NCI-H1105 (cell line): ENCODE measurements around the gene KCNQ1.
A peak's percentile ranks its signal among the peaks of the same experiment; 100 is the strongest.

Experiments
- DNase-seq: peaks from one replicate; lab custom pipeline; 2025; lab: John Stamatoyannopoulos, UW

Gene KCNQ1

DNA sequence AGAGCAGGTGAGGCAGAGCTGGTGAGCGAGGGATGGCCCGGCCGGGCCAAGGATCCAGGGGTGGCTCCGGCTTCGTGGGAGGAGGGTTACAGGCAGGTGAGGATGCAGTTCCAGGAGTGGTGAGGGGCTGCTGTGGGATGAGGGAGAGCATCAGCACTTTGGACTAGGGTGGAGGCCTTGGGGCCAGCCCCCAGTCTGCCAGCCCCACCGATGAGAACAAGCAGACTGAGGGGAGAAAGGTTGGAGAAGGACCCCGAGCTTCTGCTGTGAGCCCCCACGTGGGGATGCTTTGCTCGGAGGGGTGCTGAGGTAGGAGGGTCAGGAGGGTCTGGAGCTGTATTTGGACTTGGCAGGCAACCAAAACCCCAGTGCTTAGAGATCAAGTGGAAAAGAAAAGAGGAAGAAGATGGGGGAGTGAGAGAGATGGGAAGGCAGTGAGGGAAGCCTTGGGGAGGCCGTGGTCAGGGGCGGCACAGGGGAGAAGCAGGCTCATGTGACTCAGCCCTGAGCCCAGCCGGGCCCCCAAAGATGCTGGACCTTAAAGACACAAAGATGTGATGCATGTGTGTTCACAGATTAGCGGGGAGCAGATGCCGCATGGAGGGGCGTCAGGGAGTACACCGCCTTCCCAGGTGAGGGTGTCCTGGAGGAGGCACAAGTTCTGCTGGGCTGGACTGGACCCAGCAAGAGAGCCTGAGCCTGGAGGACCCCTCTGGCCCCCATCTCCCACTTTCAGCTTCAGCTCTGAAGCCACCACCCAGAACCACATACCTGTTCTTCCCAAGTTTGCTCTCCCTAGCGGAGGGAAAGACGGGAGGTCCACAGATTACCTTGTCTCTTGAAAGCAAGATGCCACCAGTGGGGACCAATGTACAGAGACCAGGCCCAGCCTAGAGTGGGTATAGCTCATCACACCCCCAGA, 349.5 kb downstream of the KCNQ1 start:
- DNase-seq, result no peak

DNA sequence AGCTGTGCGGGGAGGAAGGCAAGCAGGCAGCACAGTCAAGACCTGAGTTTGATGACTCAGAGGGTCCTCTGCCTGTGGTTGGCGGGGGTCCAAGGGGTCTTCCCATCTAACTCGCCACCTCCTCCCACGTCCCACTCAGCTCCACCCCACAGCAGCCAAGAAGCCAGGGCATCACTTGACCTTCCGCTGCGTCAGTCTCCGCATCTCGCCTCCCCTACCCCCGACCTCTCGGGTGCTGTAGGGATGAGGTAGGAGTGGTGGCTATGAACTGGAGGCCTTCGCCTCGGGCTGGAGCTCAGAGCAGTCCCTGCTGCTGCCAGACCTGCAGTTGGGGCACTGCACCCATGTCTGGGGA, 350.1 kb downstream of the KCNQ1 start:
- DNase-seq, result no peak

DNA sequence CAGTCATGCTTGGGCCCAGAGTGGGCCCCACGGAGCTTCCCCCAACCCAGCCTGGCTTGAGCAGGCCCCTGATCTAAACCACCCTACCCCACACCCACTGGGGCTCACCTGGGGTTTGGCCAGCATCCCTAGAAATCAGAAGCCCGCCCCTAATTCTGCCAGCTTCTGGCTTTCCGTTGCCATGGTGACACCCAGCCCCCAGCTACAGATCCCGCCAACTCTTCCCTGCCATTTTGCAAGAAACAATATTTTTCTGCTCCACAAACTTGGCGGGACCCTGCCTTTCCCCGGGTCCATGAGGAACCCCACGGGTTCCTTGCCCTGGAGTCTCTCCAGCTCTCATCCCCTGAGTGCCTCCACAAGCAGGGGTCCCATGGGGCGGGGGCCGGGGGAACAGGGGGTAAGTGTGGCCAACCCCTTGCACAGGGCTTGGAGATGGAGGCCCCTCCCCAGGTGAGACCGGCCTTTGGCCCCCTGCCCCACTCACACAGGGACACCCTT, 350.7 kb downstream of the KCNQ1 start:
- DNase-seq, result no peak

DNA sequence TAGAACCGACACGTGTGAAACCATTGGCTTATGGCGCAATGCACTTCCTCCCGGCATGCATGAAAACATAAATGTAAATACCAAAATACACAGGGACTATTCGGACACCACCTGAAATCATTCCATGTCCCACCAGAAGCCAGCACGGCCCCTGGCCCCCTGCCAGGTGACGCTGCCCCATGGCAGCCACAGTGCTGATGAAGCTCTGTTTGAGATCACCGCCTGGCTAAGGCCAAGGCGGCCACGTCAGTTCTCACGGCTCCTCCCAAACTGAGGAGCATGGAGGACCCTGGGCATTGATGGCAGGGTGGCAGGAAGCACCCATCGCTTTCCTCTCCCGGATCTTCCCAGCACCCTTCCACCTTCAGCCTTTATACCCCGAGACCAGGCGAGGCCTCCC, 351.3 kb downstream of the KCNQ1 start:
- no peak for DNase-seq

DNA sequence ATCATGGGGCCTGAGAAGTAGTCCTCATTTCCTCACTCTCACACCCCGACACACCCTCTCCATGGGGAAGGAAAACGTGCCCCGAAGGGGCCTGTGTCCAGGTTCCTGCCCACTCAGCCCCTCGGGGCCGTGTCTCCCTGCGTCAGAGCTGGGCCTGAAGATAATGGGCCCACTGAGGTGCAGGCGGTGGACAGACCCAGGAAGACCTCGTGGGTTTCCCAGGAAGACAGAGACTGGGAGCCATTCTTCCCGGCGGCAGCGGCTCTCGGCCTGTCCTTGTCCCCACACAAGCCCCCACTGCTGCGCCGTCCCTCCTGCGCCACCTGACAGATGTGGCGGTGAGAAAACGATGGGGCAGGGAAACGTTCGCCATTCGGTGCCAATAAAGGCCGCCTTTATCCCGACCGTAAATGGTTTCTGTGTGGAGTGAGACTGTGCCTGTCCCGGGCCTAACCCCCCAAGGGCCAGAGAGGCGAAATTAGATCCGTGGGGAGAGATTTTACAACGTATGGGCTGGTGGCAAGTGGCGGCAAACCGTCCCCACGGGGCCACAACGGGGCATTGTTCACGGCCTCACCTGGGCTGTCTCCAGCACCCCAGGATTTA, 351.8 kb downstream of the KCNQ1 start:
- DNase-seq, result no peak

DNA sequence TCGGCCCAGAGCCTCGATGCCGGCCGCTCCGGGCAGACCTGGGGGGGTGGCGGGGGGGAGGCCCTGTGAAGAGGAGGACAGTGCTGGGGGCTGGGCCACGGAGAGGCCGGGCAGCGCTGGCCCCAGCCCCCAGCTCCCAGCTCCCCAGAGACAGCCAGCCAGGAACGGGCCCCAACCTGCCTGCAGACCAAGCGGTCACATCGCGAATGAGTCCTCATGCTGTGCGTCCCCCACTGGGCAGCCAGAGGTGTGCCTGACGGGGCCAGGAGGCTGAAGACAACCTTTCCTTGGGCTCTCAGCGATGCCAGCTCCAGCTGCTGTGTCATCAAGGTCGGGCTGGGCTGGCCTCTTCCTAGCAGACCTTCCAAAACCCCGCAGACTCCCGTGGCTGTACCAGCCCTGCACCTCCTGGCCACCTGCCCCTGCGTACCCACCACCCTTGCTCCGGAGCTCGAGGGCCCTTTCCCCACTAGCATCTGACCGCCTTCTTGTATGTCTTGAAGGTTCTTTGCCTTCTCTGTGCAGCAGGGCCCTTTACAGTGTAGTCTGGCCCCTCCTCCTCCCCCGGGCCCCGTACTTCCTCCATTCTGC, 352.4 kb downstream of the KCNQ1 start:
- DNase-seq, result no peak

DNA sequence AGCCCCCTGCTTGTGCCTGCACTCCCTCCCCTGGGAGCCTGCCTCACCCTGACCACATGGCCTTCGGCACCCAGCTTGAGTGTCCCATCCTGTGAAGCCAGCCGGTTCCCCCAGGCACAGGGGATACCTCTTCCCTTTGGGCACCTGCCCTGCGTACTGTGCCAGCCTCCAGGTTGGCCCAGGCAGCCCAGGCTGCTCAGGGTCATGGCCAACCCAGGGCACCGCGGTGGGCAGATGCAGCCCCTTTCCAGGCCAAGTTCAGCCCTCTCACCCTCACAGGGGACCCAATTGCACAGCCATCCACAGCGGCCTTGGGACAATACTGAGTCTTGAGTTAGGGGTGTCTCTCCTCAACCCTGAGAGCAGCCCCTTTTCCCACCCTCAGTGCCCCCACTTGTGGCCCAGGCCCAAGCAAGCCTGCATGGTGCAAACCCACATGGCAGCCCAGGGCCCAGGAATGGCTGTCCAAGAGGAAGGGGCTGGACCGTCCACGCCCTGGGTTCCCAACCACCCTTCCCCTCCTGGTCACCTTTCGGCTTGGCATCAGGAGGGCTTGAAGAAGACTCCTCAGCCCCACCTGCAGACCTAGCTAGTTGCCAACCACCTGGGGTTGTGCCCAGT, 353.0 kb downstream of the KCNQ1 start:
- DNase-seq, result no peak

DNA sequence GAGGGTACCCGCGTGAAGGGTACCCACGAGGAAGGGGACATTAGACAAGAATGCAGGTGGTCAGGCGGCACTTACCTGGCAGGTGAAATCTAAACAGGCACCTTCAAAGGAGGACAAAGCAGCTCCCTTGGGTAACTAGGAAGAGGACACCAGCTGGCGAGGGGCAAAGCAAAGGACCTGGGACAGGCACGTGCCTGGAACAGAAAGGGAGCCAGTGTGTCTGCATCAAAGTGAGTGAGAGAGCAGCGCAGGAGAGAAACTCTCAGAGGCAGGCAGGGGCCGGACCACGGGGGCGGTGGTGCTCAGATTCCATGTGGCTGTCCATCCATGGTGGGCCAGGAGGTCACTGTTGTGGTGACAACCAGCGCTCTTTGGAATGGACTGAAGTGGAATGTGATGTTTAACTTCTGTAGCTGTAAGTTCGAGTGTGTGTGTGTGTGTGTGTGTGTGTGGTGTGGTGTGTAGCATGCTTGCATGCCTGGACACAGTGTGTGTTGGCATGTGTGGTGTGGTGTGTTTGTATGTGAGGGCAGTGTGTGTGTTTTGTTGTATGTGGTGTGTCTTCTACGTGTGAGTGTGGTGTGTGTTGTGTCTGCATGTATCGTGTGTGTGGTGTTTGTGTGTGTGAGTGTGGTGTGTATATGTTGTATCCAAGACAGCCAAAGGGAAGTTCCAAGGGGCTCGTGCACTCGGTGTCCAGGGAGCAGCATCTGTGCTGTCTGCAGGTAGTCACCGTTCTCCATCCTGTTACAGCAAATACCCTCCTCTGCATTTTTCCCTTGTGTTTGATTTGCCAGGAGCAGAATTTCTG, 354.3 kb downstream of the KCNQ1 start:
- no peak for DNase-seq

DNA sequence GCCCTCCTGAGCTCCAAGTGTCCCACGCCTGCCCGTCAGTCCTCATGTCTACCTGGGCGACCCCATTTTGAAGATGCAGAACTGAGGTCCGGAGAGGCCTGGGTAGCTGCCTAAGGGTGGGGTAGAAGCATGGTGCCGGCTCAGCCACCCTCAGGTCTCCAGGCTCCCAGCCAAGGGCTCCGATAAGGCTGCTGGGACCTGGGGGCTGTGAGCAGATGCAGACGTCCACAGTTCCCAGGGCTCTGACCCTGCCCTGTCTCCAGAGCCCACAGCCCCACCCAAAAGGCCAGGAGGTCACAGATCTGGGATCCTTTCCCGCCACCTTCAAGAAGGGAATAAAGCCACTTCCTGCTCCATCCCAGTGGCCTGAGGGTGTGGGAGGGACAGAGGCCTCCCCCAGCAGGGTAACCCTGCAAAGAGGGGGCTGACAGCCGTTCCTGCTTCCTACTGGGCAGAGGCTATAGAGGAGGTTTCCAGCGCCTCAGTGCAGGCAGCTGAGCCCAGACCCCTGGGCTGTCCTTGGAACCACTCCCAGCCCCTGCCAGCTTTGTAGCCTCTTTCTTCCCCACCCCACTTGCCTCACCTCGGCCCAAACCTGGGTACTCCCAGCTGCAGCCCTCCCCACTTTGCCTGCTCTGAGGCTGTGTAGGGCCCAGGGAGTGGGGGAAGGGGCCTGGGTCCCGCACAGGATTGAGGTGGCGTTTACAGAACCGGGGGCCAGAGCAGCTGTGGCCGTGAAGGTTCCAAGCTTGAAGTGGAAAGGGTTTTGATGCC, 355.3 kb downstream of the KCNQ1 start:
- no peak for DNase-seq

DNA sequence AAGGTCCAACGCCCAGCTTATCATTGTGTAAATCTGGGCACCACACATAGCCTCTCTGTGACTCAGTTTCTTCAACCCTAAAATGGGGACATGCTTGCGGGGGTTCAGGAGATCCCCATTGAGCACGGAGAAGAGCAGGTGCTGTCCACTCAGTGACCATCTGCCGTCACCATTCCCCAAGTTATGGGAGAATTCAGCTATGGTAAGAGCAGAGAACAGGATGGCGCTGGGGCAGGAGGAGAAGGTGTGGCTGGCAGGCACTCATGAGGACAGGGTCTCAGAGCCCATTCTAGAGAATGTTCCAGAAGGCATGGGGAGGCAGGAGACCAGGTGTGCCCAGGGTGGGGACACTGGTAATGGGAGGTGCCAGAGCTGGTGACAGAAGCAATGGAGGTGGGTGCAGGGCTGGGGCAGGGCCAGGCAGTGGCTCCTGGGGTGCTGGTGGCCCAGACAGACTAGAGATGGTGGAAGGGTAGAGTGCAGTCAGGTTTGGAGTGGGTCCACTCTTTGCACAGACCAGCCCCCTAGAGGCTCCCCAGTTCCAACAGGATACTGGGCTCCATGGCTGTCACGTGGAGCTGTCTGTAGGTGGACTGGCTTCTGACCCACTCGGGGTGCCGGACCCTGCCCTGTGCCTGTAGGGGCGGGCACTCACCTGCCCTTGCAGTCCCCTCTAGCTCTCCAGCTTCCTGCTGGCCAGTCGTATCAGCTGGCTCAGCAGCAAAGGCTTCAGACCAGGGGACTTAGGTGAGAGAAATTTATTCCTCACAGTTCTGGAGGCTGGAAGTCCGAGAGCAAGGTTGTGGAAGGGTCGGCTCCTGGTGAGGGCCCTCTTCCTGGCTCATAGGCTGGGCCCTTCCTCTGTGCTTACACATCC, 356.1 kb downstream of the KCNQ1 start:
- no peak for DNase-seq

DNA sequence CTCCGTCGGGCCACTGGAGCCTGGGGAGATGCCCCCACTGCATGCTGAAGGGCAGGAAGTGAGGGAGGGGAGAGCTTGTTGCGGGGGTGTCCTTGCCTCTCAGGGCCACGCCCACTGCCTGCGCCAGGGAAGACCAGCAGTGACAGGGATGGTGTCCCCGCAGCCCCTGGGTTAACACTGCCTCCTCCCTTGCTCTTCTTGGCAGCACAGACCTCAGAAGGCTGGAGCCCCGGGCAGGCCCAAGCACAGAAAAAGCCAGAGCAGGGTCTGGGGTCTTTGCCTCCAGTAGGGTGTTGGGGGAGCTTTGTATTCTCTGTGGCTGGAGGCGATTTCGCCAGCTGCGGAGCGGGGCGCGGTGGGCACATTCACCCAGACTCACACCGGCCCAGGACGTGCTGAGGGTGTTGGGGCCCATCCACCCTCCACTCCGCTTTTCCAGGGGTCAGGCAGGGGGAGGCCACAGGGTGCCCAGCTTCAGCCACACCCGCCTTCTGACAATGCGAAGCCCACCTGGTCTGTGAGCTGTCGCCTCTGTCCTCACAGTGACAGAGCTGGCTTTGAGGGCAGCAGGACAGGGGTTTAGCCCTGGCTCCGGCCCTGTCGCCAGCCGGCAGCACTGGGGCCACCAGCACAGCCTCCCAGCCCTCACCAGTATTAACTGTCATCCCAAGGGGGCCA, 357.0 kb downstream of the KCNQ1 start:
- DNase-seq, result no peak

DNA sequence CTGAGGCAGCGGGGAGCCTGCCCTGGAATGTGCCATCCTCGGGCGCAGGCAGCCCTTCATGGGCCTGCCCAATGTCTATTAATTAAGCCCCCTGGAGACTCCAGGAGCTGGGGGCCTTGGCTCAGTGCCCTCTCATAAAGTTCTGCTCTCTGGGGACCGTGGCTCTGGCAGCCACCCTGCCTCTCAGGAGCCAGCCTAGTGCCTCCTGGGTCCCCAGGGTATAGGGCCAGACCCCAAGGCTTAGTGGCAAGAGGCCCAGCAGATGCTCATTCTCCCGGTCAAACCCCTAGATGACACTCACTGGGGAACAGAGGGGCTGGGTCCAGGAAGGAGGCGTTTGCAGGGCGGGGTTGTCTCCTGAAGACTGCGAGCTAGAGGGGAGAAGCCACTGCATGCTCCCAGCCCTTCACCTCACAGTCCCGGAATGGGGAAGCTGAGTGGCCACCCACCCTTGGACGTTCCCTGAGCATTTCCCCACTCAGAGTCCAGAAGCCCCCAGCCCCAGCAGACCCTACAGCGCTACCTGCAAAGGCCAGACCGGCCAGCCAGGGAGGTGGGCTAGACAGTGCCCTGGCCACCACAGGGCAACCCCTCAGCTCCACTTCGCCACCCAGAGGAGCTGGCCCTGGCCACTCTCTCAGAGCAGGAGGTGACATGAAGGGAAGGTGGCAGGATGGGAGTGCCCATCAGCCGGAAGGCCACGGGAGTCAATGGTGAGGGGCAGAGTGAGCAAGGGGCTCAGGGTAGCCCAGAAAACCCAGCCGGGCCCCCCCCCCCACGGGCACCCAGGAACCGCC, 357.8 kb downstream of the KCNQ1 start:
- peak; percentile 28 for DNase-seq

DNA sequence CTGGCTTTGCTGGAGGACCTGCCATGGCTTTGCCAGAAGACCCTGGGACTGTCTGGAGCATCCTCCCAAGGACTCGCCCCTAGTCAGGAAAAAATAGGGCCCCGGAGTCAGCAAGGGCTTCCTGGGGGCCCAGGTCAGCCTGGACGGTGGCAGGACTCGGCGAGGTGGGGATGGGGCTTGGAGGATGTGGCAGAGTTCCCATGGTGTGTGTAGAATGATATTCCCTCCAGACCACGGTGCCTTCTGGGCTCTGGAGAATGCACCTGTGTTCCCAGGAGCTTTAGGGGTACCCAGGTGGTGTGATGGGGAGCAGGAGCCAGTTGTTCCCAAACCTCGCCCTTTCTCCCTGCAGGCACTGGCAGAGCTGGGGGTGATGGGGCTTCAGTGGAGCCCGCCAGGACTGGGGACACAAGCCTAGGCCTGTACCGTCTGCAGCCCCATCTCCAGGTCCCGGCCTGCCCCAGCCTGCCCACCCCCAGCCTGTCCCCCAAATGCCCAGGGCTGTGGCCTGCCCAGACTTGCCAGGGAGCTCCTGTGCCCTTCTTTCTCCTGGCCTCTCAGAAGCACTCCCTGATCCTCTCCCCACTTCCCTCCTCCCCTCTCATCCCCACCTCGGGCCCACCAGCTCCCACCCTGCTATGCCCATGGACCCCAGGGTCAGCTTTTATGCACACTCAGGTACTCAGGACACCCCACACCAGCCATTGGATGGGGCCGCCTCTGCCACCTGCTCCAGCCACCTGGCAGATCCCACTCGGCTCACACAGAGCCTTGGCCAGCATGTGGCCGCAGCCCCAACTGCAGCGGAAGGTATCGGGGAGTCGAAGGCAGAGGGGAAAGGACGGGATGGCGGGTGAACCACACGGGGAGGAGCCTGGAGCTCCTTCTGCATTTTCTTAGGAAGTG, 358.6 kb downstream of the KCNQ1 start:
- DNase-seq, result no peak

DNA sequence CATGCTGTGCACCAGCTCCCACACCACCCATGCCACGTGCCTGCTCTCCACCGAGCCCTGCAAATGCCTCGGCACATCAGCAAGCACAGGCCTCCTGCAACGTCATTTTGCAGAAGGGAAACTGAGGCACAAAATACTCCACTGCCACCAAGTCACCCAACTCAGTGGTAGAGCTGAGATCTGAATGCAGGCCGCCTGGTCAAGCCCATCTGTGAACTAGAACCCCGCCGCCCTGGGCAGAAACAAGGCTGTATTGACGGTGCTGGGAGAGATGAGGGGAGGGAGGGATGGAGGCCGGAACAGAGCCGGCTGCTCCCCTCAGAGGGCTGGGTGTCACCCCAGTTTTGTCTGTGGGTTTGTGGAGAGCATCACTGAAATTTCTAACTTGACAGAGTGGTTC, 359.4 kb downstream of the KCNQ1 start:
- DNase-seq, result no peak

DNA sequence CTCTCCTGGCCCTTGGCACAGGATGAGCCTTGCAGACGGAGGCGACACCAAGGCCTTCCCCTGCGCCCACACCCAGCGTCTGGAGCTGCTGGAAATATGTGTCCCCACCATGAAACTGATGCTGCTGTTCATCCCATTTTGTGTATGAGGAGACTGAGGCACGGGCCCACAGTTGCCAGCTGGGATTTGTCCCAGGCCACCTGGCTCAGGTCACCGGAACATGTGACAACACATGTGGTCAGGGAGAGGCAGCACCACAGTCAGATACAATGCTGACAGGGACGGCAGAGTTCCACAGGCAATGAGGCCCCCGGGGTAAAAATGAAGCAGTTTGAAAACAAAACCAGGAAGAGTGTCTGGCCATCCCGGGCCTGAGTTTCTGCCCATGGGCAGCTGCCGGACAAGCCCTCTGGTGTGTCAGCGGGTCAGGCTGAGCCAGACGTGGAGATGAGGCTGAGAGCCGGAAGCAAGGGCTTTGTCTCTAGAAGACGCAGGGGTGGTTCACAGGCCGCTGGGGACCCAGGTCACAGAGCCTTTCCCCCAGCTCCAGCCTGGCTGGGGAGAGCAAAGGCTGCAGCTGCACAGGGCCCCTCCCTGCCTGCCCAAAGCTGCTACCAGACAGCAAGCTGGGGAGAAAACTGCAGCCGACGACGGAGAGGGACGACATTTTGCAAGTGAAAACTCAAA, 360.0 kb downstream of the KCNQ1 start:
- no peak for DNase-seq

DNA sequence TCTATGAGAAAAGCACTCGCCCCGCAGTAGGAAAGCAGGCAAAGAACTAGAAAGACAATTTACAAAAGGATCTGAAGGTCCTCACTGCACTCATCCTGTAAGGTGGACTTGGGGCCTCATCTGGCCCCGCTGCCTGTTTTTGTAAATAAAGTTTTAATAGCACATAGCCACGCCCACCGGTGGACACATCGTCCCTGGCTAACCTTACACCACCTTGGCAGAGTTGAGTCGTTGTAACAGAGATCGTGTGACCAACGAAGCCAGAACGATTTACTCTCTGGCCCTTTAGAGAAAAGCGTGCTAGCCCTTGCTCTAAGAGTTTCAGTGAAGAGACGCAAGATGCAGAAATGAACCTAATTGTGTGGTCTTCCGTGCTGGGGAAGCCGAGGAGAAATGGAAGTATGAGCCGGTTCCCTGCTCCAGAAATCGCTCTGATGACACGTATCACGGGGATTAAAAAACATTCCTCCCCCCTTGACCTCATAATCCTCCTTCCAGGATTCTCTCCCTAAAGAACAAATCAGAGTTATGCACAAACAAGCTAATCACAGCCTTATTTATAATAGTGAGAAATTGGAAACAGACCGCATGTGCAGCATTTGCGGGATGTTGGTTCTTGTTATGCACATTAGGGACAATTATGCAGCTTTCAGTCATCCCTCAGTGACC, 360.7 kb downstream of the KCNQ1 start:
- DNase-seq, result no peak
